ENCODE measurements around the gene JKAMP. TPM values are rescaled to one million over a fixed set of nuclear protein-coding genes. Genes with fewer than 3 reads are reported as not detected.

Gene JKAMP, protein sequence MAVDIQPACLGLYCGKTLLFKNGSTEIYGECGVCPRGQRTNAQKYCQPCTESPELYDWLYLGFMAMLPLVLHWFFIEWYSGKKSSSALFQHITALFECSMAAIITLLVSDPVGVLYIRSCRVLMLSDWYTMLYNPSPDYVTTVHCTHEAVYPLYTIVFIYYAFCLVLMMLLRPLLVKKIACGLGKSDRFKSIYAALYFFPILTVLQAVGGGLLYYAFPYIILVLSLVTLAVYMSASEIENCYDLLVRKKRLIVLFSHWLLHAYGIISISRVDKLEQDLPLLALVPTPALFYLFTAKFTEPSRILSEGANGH
- polyA plus RNA-seq (2011; rRNA removed): 93.4 and 174 TPM in 2 replicates
- 34.3 and 42.0 TPM in 2 replicates for polyA minus RNA-seq (2011; rRNA and poly(A)+ RNA removed)

DNA sequence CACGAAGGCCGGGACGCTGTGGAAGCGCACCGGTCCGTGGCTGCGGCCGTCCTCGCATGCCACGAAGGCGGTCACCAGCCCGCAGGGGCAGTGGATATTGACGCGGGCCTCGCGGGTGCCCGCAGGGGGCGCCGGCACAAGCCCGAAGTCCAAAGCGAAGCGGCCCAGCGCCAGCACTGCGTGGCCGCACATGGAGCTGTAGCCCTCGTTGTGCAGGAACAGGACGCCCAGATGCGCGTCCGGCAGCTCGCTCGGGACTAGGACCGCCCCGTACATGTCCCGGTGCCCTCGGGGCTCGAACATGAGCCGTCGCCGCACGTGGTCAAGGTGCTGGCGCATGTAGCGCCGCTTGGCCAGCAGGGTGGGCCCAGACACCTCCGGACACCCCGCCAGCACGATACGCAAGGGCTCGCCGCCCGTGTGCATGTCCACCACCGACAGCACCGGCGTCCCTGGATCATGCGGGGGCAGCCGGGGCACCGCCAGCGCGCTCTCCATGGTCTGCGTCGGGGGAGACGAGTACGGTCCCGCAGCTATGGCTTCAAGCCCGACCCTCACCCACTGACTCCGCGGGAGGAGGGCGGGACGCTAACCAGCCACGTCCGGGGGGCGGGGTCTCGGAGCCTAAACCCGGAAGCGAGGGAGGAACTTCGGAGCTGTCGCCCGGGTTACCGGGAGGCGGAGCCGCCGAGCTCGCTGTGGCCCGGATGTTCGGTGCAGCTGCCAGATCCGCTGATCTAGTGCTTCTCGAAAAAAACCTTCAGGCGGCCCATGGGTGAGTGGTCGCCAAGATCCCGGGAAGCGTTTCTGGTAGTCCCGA is at the start of gene JKAMP, which contains the start of gene L3HYPDH:
JKAMP (plus strand) TSS at position 699 of the 820 bp plus-strand sequence; CDS start at position 772, 73 bp downstream.
L3HYPDH (minus strand) TSS at position 590 of the 820 bp plus-strand sequence; CDS start at position 498, 92 bp downstream.
- peaks cover 3% of the 10 kb centered on the region; the same call in 1 of the 2 replicates for H3K36me3 ChIP-seq (ENCODE audit: control insufficient read depth, insufficient read depth, low read length)
- TF ChIP-seq, protein P1, sequence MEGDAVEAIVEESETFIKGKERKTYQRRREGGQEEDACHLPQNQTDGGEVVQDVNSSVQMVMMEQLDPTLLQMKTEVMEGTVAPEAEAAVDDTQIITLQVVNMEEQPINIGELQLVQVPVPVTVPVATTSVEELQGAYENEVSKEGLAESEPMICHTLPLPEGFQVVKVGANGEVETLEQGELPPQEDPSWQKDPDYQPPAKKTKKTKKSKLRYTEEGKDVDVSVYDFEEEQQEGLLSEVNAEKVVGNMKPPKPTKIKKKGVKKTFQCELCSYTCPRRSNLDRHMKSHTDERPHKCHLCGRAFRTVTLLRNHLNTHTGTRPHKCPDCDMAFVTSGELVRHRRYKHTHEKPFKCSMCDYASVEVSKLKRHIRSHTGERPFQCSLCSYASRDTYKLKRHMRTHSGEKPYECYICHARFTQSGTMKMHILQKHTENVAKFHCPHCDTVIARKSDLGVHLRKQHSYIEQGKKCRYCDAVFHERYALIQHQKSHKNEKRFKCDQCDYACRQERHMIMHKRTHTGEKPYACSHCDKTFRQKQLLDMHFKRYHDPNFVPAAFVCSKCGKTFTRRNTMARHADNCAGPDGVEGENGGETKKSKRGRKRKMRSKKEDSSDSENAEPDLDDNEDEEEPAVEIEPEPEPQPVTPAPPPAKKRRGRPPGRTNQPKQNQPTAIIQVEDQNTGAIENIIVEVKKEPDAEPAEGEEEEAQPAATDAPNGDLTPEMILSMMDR (IDR thresholded peaks at IDR 0.05; ENCODE audit: insufficient read depth, low read depth, low read length): peak; percentile 75
- CTCF ChIA-PET: interaction anchor here (0.6 to 1.6 kb wide), 14 partner anchors 10 to 701 kb away, joined by 3 to 9 read pairs (median 4); partner anchors contain the start of gene GPR135
- H3K27me3 ChIP-seq (ENCODE audit: control insufficient read depth, insufficient read depth, low read length): no peaks in the 10 kb centered on the region
- H3K4me3 ChIP-seq (ENCODE audit: low read depth, low read length): peak within 1 kb of the TSS; percentile 91
- peak; percentile 54 for DNase-seq (ENCODE audit: low read depth)
- POLR2A ChIA-PET: interaction anchor here (0.5 to 0.6 kb wide), 2 partner anchors 190 to 745 kb away, joined by 3 read pairs; no protein-coding TSS in a partner anchor

DNA sequence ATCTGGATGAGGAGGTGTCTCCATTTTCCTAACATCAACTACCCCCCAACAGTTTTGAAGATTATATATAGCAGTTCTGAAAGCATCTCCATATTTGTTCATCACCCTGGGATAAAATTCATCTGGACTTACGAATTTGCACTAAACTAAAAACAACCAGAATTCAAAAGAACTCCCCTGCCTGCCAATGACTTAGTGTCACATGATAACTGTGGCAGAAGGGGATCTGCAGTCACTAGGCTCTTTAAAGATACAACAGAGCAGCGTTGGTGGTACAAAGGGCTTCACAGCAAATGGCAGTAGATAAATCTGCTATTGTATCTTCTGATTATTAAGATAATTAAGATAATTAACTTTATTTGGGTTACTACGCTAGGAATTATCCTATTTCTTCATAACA is 49.2 kb upstream of the JKAMP start:
- Histone ChIP-seq H3K36me3 (ENCODE audit: control insufficient read depth, insufficient read depth, low read length) (no peaks in the 10 kb centered on the region), H3K4me3 (ENCODE audit: low read depth, low read length) (no peak overlapping the region), H3K27me3 (ENCODE audit: control insufficient read depth, insufficient read depth, low read length) (no peaks in the 10 kb centered on the region)
- DNase-seq (ENCODE audit: low read depth): no peak
- ChIA-PET POLR2A (no interaction called here), CTCF (interaction anchor here (1.2 kb wide), 1 partner anchor 308 kb away, joined by 3 read pairs; no protein-coding TSS in a partner anchor)
- TF ChIP-seq, protein P1 (IDR thresholded peaks at IDR 0.05; ENCODE audit: insufficient read depth, low read depth, low read length): no peak

DNA sequence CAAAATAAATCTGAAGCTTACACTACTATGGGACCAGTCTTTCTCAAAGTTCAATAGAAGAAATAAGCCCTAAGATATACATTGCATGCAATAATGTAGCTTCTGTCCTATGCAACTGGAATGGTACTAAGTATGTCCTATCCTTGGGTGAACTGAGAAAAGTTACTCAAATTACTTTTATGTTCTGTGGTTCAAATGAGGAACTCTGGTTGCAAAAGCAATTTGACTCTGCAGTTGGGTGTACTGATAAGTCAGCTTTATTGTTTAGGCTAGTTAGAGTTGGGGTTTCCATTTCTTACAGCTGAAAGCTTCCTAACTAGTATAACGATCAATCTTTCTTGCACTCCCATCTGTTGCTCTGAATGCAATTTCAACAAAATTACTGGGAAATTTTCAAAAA is 48.3 kb upstream of the JKAMP start:
- Histone ChIP-seq H3K27me3 (ENCODE audit: control insufficient read depth, insufficient read depth, low read length) (no peaks in the 10 kb centered on the region), H3K36me3 (ENCODE audit: control insufficient read depth, insufficient read depth, low read length) (no peaks in the 10 kb centered on the region), H3K4me3 (ENCODE audit: low read depth, low read length) (no peak overlapping the region)
- ChIA-PET POLR2A (no interaction called here), CTCF (interaction anchor here (0.9 to 1.2 kb wide), 2 partner anchors 11 to 309 kb away, joined by 3 to 4 read pairs; no protein-coding TSS in a partner anchor)
- TF ChIP-seq, protein P1 (IDR thresholded peaks at IDR 0.05; ENCODE audit: insufficient read depth, low read depth, low read length): no peak
- no peak for DNase-seq (ENCODE audit: low read depth)

DNA sequence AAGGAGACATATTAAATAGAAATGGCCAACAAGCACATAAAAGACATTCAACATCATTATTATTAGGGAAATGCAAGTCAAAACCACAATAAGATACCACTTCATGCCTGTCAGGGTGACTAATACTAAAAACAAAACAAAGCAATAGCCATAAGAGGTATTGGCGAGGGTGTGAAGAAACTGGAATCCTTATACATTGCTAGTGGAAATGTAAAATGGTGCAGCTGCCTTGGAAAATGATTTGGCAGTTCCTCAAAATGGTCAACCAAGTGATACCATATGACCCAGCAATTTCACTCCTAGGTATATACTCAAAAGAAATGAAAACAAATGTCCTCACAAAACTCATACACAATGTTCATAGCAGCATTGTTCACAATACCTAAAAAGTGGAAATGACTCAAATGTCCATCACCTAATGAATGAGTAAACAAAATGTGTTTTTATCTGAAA is 46.1 kb upstream of the JKAMP start:
- TF ChIP-seq, protein P1 (IDR thresholded peaks at IDR 0.05; ENCODE audit: insufficient read depth, low read depth, low read length): no peak
- ChIA-PET POLR2A (no interaction called here), CTCF (interaction anchor here (0.6 to 2.8 kb wide), 6 partner anchors 99 to 870 kb away, joined by 3 to 13 read pairs (median 3); no protein-coding TSS in a partner anchor)
- Histone ChIP-seq H3K4me3 (ENCODE audit: low read depth, low read length) (no peak overlapping the region), H3K36me3 (ENCODE audit: control insufficient read depth, insufficient read depth, low read length) (no peaks in the 10 kb centered on the region), H3K27me3 (ENCODE audit: control insufficient read depth, insufficient read depth, low read length) (no peaks in the 10 kb centered on the region)
- no peak for DNase-seq (ENCODE audit: low read depth)

All from BJ (cell line).